HG03025 (cell line): ENCODE data around the gene PRDM11.
"Not testable (repeated sequence)": the region's sequence is repeated elsewhere in the genome, so short reads cannot be mapped to it uniquely, and the experiment has no call there.

ENCODE experiments used
- ATAC-seq: cut with Tn5 transposase; IDR thresholded peaks from one replicate; pipeline ENCODE4 v1.9.1; 2021; ENCODE audit warnings: mild to moderate bottlenecking, moderate library complexity; ENCODE audit not compliant: unreplicated experiment, low FRiP score

The PRDM11 gene

DNA sequence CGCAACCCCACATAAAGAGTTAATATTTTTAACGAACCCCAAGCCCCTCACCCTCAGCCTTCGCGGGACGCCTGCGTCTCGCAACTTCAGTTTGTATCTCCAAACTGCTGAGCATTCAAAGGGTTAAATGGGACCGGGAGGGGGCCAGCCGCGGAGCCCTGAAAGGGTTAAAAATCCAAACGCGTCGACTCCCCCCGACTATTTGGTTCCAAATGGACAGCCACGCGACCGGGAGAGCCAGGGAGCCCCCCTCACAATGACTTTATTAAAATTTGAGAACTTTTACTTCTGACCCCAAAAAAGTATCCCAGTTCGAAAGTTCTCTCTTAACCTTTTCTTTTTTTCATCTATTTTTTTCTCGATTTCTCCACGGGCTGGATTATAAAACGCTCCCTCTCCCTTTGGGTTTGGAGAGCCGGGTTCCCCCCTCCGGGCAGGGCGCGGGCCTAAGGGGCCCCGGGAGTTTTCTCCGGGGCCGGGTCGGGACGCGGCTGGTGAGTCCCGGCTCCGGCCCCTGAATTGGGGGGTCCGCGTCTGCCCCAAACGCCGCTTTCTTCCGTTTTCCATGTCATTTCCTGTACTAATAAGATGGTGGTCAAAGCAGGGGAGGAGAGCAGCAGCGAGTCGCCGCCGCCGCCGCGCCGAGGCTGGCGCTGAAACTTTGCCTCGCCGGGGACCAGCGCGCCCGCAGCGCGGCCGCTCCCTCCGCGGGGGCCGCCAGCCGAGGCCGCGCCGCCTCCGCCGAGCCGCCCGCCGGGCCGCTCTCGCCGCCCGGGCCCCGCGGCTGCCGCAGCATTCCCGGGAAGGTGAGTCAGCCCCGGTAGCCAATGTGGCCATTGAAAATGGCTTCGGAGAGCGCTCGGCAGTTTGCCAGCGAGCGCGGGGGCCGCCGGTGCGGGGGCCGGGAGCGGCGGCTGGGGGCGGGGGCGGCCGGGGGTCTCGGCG lies at the start of gene PRDM11:
Gene PRDM11, plus strand, starts transcription at position 568 of the 945 bp plus-strand sequence. CDS start 35,128 bp downstream, outside the sequence.
- ATAC-seq: peak; percentile 39

DNA sequence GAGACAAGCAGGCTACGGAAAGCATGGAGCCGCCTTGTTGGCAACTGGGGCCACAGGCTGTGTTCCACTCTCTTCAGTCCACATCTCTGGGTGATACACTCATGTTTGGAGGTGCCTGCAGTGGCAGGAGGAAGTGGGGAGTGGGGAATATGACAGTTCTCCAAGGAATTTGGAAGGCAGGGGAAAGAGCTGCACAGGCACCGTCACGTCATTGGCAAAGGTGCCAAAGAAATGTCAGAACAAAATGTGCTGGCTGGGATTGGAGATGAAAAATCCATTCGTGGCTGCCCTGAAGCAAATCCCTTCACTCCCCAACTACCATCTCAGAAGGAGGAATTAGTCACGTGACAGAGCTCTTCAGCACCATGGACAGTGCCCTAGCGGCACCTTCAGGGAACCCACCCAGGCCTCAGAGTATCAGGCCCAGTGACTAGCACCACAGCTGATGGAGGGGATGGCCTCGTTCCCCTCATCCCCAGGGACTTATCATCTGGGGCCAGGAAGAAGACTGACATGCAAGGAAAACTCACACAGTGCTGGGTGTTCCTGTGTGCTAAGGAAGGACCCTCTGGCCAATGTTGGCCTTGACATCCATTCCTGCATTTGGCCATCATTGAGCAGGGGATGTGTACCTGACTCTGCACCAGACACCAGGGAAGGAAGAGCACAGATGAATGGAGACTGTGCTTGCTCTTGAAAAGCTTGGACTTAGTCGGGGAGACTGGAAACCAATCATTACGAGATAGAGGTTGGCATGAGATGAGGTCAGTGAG lies 48.5 kb upstream of the PRDM11 start:
- ATAC-seq: no peak

DNA sequence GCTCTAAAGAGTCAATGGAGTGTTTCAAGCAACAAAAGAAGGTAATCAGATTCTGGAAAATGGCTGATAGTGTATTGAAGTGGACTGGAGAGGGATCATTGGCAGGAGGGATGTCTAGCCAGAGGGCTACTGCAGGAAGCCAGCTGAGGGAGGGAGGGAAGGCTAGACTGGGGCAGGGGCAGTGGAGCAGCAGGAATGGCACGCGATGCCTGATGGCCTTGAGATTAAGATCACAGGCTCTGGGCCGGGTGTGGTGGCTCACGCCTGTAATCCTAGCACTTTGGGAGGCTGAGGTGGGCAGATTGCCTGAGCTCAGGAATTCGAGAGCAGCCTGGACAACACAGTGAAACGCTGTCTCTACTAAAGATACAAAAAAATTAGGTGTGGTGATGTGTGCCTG lies 47.5 kb upstream of the PRDM11 start:
- ATAC-seq: no peak

DNA sequence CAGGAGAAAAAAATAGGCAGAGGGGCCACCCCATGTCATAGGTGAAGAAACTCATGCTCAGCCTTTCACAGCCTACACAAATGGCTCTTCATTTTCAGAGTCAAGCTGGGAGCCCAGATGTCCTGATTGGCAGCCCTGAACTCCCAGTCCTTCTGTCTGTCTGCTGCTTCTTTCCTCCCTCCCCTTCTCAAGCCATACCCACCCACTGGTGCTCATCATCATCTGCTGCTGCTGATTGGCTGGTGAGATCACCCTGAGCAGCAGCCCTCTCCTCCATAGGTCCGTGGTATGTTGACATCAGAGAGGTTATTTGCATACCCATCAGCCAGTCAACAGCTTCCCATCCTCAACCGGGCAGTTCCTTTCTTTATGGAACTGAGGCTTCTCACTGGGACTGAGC lies 46.1 kb upstream of the PRDM11 start:
- no peak for ATAC-seq

DNA sequence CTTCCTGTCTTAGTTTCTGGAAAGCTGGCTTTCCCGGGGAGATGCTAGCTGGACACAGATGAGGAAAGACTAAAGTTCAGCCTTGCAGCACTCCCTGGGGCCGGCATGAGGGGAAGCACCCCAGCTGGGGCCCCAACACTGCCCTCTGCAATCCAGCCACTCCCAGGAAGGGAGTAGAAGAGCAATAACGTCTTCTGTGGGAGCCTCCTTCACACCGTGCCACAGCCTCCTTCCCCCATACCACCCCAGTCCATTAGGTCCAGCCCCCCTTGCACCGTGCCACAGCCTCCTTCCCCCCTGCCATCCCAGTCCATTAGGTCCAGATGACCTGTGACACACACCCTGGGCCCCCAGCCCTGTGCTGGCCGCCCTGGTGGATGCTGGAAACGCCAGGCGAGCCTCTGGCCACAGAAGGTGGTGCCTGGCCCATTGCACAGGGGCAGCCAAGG lies 44.1 kb upstream of the PRDM11 start:
- ATAC-seq: no peak

DNA sequence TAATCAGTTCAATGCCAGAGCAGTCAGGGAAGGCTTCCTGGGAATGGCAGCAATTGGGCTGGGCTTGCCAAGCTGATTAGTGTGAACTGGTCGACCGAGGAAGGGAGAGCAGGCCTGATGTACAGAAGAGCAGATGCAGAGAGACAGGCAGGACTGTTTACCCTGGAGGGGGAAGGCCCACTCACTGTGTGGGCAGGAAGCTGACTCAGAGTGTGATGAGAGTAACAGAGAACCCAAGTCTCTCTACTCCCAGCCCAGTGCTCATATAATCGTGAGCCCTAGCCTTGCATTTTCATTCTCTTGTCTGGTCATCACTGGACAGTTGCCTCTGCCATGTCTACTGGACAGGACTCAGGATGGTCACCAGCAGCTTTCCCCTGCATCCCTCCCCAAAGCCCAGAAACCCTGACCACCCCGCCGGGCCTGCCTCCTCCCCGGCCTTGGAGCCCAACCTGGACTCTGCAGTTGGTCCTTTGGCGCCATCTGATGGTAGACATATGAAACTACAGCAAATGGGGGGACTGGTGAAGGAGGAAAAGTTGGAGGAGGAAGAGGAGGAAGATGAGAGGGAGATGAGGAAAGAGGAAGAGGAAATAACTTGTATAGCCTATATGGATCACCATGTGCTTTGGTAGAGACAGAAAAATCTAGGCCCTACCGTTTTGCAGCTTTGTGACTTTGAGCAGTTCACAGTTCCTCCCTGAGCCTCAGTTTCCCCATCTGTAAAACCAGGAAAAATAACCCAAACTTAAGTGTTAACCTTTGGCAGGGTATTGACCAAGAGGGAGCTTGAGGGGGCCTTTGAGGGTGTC lies 43.4 kb upstream of the PRDM11 start:
- ATAC-seq: no peak

DNA sequence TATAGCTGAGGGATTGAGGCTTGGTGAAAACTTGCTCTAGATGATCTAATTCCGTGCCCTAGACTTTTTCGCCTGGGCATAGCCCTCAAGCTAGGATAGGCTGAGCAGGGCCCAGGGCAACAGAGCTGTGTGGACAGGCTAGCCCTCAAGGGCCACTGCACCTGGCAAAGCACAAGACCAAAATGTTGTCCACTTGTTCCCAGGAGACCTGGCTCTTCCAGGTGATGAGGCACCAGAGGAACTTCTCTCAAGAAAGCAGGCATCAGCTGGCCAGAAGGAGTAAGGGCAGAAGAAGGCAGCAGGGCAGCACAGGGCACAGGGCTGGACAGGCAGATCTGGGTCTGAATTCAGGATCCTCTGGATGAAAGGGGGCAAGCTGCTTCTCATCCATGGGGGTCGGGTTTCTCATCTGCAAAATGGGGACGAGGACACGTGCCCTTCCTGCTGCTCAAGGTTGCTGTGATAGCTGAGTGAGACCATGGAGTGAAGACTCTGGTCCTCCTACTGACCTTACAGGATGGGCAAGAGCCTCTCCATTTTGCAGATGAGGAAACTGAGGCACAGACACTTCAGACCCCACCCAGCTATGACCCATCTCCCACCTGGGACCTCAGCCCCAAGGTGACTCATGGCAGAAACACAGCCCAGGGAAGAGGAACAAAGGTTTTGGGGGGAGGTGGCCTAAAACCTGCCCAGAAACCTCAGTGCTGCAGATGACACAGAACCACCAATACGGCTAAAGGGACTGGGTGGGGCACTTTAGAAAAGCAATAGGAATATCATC lies 42.2 kb upstream of the PRDM11 start:
- ATAC-seq: no peak

DNA sequence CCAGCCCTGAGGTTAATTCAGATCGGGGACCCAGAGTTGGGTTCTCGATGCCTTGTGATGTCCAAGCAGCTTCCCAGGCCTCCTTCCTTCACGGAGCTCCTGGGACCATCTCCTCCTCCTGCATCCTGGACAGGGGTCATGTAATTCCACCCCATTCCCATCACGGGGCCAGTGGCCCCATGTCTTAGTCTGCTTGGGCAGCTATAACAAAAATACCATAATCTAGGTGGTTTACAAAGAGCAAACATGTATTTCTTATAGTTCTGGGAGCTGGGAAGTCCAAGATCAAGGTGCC lies 41.7 kb upstream of the PRDM11 start:
- ATAC-seq: no peak

DNA sequence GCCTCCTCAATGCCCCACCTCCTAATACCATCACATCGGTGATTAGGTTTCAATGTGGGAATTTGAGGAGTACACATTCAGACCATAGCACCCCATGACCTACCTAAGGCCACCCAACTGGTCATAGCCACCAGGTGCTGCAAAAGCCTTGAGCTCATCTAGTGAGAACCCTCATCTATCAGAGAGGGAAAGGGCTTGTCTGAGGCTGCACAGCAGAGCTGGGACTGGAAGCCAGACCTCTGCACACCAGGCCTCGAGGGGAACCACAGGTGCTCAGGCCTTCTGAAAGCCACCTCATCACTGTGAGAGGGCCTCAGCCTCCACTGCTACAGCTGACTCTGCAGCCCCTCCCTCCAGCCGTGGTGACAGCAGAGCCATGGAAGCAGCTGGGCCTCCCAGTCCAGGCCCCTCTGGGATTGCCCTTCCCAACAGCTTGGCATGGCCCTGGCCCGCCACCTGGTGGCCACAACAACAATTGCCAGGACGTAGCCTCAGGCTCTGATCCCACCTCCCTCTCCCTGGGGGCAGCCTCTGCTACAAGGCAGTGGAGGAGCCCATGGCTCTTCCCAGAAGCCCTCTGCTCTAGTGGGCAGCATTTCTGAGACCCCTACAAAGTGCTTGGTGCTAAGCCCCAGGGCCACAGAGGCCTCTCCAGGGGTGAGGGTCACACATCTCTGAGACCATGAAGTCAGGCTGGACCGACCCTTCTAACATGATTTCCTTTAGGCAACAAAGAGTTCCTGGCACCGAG lies 41.0 kb upstream of the PRDM11 start:
- ATAC-seq: no peak

DNA sequence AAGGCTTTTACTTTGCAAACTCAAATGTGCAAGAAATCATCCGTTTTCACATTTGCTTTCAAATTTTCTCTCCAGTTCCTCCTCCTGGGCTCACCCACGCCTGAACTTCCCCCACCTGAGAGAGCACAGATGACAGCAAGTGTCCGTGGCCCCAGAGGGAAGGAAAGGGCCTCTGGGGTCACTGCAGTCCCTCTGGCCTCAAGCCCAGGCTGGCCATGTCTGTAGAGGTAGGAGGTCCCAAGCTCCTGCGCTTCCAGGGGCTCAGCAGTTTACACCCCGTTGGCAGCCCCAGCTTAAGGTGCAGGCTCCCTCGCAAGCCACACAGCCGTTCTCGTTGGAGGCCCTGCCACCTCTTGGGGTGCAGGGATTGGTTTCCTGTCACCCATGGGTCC lies 40.5 kb upstream of the PRDM11 start:
- ATAC-seq: no peak

DNA sequence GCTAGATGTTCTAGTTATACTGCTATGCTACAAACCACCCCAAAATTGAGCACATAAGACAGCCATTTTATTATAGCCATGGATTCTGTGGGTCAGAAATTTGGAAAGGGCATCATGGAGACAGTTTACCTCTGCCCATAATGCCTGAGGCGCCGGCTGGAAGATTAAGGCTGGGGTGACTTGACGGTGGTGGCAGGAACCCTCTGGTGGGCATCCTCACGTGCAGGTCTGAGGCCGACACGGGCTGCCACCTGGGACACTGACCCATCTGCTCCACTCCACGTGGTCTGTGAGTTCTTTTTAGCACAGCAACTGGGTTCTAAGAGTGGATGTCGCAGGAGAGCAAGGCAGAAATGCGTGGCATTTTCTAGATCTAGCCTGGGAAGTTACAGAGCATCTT lies 40.0 kb upstream of the PRDM11 start:
- ATAC-seq: no peak

DNA sequence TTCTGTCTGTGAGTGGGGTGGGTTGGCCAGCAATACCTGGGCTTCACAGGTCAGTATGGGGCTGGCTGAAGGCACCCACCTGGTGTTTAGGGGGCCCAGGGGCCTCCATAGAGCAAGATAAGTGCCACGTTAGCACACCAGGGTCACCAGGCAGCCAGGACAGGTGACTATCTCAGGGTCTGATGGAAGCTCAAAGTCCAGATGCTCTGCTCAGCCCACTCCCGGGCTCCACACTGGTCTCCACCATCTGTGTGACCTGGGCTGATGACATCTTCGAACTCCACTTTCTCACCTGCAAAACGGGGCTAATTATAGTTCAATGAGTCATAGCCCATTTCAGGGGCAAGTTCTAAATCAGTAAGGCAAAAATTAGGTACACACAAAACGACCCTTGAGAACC lies 39.4 kb upstream of the PRDM11 start:
- ATAC-seq: no peak

DNA sequence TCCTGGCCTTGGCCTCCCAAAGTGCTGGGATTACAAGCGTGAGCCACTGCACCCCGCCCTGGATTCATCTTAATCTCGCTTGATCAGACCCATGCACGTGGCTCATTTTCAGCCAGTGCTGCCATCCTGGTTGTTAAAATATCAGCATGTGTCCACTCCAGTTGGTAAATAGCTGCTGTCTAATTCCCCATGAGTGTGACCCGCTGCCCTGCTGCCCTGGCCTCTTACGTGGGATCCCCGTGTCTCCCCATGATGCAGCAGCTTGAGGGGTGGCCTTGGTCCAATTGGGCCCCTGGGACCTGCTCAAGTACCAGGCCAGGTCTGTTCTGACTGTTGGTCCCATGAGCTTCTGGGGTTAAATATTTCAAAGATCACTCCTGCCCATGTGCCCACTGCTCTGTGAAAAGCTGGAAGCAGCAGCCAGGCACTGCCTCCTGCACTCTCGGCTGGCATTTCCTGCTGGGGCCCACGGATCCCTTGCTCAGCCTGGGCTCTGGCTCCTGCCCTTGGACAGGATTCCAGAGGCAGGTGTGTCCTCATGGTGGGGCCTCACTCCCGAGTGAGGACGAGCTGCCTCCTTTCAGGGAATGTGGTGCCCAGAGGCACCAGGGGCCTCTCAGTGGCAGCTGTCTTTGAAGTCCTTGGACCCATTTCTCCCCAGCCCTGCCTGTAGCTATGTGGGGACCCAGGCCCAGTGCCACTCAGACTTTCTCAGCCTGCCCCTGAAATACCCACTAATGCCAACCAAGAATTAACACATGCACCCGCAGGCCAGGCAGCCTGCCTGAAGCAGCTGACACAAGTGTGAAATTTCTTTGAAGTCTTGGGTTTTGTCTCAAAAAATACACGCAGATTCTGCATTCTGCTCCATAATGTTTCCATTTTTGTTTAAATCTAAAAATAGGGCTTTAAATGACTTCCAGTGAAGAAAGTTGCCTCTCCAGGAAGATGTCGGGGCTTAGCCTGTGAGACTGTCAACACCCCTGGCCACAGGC lies 38.1 kb upstream of the PRDM11 start:
- ATAC-seq: no peak

DNA sequence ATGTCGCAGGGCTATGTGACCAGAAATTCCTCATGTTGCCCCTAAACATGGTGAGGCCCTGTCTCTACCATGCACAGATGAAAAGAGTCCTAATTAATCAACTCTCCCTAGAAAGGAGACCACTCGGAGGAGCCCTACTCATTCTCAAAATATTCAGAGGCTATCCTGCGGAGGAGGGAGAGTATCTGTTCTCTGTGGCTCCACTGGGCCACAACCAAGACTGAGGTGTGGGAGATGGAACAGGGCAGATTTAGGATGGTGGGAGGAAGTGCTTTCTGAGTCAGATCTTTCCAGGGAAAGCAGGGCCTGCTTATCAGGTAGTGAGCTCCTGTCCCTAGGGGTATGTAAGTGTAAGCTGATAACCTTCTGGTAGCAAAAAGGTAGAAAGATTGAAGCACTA lies 37.0 kb upstream of the PRDM11 start:
- no peak for ATAC-seq

DNA sequence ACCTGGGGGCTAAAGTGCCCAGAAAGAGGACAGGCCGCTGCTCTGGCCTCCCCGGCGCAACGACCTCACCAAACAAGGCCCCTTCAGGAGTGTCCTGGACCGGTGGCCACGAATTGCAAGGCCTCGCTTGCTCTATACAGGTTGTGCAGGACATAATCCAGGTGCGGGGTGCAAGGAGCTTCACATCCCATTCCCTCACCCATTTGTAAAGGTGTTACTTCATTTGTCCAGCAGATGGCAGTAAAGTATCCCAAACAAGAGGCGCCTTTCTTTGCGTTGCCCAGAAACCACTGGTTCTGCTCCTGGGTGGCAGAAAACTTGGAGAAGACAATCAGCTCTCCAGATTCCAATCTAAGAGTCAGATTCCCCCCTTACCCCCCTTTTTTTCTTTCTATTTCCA lies 35.9 kb upstream of the PRDM11 start:
- no peak for ATAC-seq

DNA sequence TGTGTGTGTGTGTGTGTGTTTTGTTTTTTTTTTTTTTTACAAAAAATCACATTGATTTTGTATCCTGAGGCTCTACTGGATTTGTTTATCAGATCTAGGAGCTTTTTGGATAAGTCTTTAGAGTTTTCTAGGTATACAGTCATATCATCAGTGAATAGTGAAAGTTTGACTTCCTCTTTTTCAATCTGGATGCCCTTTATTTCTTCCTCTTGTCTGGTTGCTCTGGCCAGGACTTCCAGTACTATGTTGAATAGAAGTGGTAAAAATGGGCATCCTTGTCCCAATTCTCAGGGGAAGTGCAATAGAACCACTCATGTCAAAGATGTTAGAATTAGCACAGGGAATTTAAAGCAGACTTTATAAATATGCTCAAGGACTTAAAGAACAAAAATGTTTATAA lies 32.6 kb upstream of the PRDM11 start:
- ATAC-seq: no peak

DNA sequence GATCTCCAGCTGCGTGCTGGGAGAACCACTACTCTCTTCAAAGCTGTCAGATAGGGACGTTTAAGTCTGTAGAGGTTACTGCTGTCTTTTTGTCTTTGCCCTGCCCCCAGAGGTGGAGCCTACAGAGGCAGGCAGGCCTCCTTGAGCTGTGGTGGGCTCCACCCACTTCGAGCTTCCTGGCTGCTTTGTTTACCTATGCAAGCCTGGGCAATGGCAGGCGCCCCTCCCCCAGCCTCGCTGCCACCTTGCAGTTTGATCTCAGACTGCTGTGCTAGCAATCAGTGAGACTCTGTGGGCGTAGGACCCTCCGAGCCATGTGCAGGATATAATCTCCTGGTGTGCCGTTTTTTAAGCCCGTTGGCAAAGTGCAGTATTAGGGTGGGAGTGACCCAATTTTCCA lies 18.6 kb upstream of the PRDM11 start:
- not testable (repeated sequence) for ATAC-seq

DNA sequence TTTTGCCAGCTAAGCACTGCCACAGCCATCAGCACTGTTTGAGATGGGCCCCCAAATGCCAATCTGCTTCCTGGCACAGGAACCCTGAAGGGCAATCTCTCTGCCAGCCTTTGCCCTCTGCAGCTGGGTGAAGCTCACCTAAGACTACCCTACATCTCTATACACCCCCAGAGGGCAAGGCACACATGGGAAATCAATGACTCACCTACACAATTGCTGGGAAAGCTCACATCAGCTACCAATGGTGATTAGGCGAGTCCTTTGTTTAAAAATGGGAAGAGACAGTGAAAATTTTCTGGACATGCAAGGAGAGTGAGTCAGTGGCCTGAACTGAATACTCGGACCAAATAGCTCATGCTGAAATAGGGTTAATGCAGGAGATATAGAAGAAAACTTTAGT lies 12.6 kb upstream of the PRDM11 start:
- no peak for ATAC-seq
